Right kidney (tissue), 1 donor: Measurements from ENCODE around the gene CREB3L2.

Source experiments
- DNase-seq: peaks from one replicate; pipeline ENCODE4 v3.0.0-alpha.2; 2016

Gene CREB3L2

GRCh38 chr7:137951700-137952425 is 50.0 kb downstream of the CREB3L2 start:
- DNase-seq: no peak

- no peak for DNase-seq
These were observed 50.9 kb downstream of the CREB3L2 start for GRCh38 chr7:137950967-137951366.

- DNase-seq: no peak
These were observed 51.6 kb downstream of the CREB3L2 start for GRCh38 chr7:137950263-137950621.

- DNase-seq: no peak
These were observed 52.2 kb downstream of the CREB3L2 start for GRCh38 chr7:137949416-137950262.

GRCh38 chr7:137948845-137949330 is 53.0 kb downstream of the CREB3L2 start:
- no peak for DNase-seq

GRCh38 chr7:137948083-137948844 is 53.6 kb downstream of the CREB3L2 start:
- no peak for DNase-seq

- no peak for DNase-seq
These were observed 54.8 kb downstream of the CREB3L2 start for GRCh38 chr7:137947046-137947445.

GRCh38 chr7:137946011-137946410 is 55.9 kb downstream of the CREB3L2 start:
- no peak for DNase-seq

GRCh38 chr7:137944168-137944567 is 57.7 kb downstream of the CREB3L2 start:
- no peak for DNase-seq

GRCh38 chr7:137943132-137943551 is 58.7 kb downstream of the CREB3L2 start:
- DNase-seq: no peak

- DNase-seq: no peak
These were observed 59.3 kb downstream of the CREB3L2 start for GRCh38 chr7:137942484-137943115.

- DNase-seq: no peak
These were observed 61.0 kb downstream of the CREB3L2 start for GRCh38 chr7:137940656-137941518.

GRCh38 chr7:137940218-137940617 is 61.7 kb downstream of the CREB3L2 start:
- DNase-seq: no peak

- DNase-seq: peak; percentile 18
These were observed 64.7 kb downstream of the CREB3L2 start for GRCh38 chr7:137937202-137937560.

GRCh38 chr7:137936509-137937201 is 65.2 kb downstream of the CREB3L2 start:
- peak; percentile 20 for DNase-seq

GRCh38 chr7:137935884-137936508 is 65.9 kb downstream of the CREB3L2 start:
- DNase-seq: no peak

- DNase-seq: no peak
These were observed 66.7 kb downstream of the CREB3L2 start for GRCh38 chr7:137934941-137935883.

GRCh38 chr7:137934176-137934826 is 67.6 kb downstream of the CREB3L2 start:
- DNase-seq: no peak
